GM12878 (cell line): ENCODE measurements around the gene NFE2. TPM values are rescaled to one million over a fixed set of nuclear protein-coding genes. Genes with fewer than 3 reads are reported as not detected.

Experiments used
- ATAC-seq: fragments of 200-7000 bp; cut with Tn5 transposase; 3 replicates; pipeline ENCODE4 v1.9.1; 2020; ENCODE audit warnings: mild to moderate bottlenecking, moderate library complexity
- BruUV-seq: library from RNA; stranded (reverse); fragments of 400-500 nt; replicated peaks from 2 replicates; lab custom pipeline; 2021; lab: Mats Ljungman, UMichigan
- CTCF ChIA-PET: fragments of 300-600 bp; sonication (Branson Sonifier 250); formaldehyde crosslinking; extraction: SDS; loops from one replicate; lab custom pipeline; 2021; ENCODE audit warnings: inconsistent platforms; lab: Yijun Ruan, JAX
- POLR2A ChIA-PET: fragments of 350-600 bp; formaldehyde crosslinking; extraction: SDS; loops from one replicate; lab custom pipeline; 2021; ENCODE audit warnings: inconsistent platforms; lab: Charles Lee
- RAD21 ChIA-PET: fragments of 300-600 bp; sonication (Branson Sonifier 250); formaldehyde crosslinking; loops from one replicate; lab custom pipeline; 2023; ENCODE audit warnings: antibody characterized with exemption; ENCODE audit not compliant: unreplicated experiment; lab: Charles Lee
- SMC1A ChIA-PET: fragments of 300-600 bp; sonication (Branson Sonifier 250); formaldehyde crosslinking; loops from one replicate; lab custom pipeline; 2023; ENCODE audit not compliant: unreplicated experiment, uncharacterized antibody; lab: Charles Lee
- DNase-seq: peaks from one replicate; pipeline ENCODE4 v3.0.0-alpha.2; 2011; ENCODE audit warnings: low read depth, low spot score
- FAIRE-seq: peaks from 3 replicates; lab custom pipeline; 2011; peaks lifted over from hg19 to GRCh38; lab: Jason Lieb, UNC
- H2AFZ ChIP-seq: 2 replicates; pipeline ENCODE4 v1.6.0; 2011; ENCODE audit warnings: low read depth, low read length, control low read depth; ENCODE audit not compliant: control insufficient read depth
- H3K27ac ChIP-seq: 2 replicates; pipeline ENCODE4 v1.5.1; 2011; ENCODE audit warnings: control low read depth; ENCODE audit not compliant: control insufficient read depth, insufficient read depth
- H3K27me3 ChIP-seq, 2 experiments: replicated peaks in 1 of 2; 2 replicates each; pipeline versions ENCODE4 v1.6.0 to v1.6.1; 2011; ENCODE audit warnings: low read length in 1 of 2; ENCODE audit not compliant: control insufficient read depth in 2 of 2, insufficient read depth in 2 of 2
- H3K36me3 ChIP-seq, 2 experiments: 2 replicates each; pipeline ENCODE4 v1.5.1; 2011; ENCODE audit warnings: low read length in 1 of 2; ENCODE audit not compliant: control insufficient read depth in 2 of 2, insufficient read depth in 2 of 2
- H3K4me1 ChIP-seq: 2 replicates; pipeline ENCODE4 v1.6.1; 2011; ENCODE audit warnings: mild to moderate bottlenecking, low read length, moderate library complexity, mixed read lengths; ENCODE audit not compliant: control insufficient read depth, insufficient read depth
- H3K4me2 ChIP-seq: 2 replicates; pipeline ENCODE4 v1.6.0; 2011; ENCODE audit warnings: control low read depth; ENCODE audit not compliant: control insufficient read depth, insufficient read depth
- H3K4me3 ChIP-seq: fragments of 200-600 bp; sonication (generic); 2 replicates; pipeline ENCODE4 v1.5.1; 2016
- H3K79me2 ChIP-seq: 2 replicates; pipeline ENCODE4 v1.6.0; 2011; ENCODE audit warnings: low read length; ENCODE audit not compliant: control insufficient read depth, insufficient read depth
- H3K9ac ChIP-seq: 2 replicates; pipeline ENCODE4 v1.8.0; 2011; ENCODE audit warnings: low read length, control low read depth, mixed read lengths; ENCODE audit not compliant: control insufficient read depth, insufficient read depth
- H3K9me3 ChIP-seq: replicated peaks from 3 replicates; pipeline ENCODE4 v1.5.1; 2011; ENCODE audit warnings: mild to moderate bottlenecking, low read length; ENCODE audit not compliant: control insufficient read depth, insufficient read depth
- H4K20me1 ChIP-seq: 2 replicates; pipeline ENCODE4 v1.6.0; 2011; ENCODE audit not compliant: control insufficient read depth, insufficient read depth
- BMI1 ChIP-seq: fragments of 450-650 bp; IDR thresholded peaks from 2 replicates; pipeline ENCODE4 v1.6.1; 2016; ENCODE audit warnings: mild to moderate bottlenecking, moderate library complexity, borderline replicate concordance
- NFYB ChIP-seq: IDR thresholded peaks from 2 replicates; pipeline ENCODE4 v1.6.1; 2011; ENCODE audit warnings: low read depth, mild to moderate bottlenecking, low read length, improper control_type of control experiment, moderate library complexity; ENCODE audit not compliant: insufficient read depth
- WGBS: methylation state at CpG from one replicate; pipeline ENCODE4 v1.1.6; 2016; ENCODE audit warnings: low lambda C conversion rate; ENCODE audit not compliant: insufficient replicate concordance, insufficient coverage; ENCODE audit errors: missing lambda C conversion rate; 5-methylcytosine and 5-hydroxymethylcytosine counted together
- in situ Hi-C: fragments of 300-500 bp; cut with MboI; formaldehyde crosslinking; loops from 9 replicates; pipeline ENCODE4 v1.14.3; 2018; ENCODE audit warnings: mixed read lengths
- intact Hi-C: fragments of 100-400 bp; cut with micrococcal nuclease; formaldehyde crosslinking; loops from one replicate; pipeline ENCODE4 v1.14.2; 2022; ENCODE audit not compliant: unreplicated experiment
- polyA plus RNA-seq, 11 experiments: library from polyadenylated mRNA; depleted of rRNA in 4 of 11; unstranded in 6 of 11; stranded (reverse) in 5 of 11; fragments of >200 nt; fragmentation: Nextera tagmentation in 4 of 11; fragmentation: Illumina TruSeq in 1 of 11; extraction: Ambion mirVana in 4 of 11; extraction: Trizol in 1 of 11; gene quantifications; 1 replicate in 1 of 11; 2 replicates in 10 of 11; pipeline versions ENCODE4 v1.2.1 to v1.2.3, GENCODE V29; 2011 to 2016; ENCODE audit warnings: inconsistent platforms in 2 of 11, missing spikeins in 2 of 11, low read depth in 1 of 11
- total RNA-seq, 4 experiments: library from RNA; depleted of rRNA in 3 of 4; stranded (reverse); fragments of >200 nt in 3 of 4; fragmentation: Illumina TruSeq in 1 of 4; extraction: Trizol in 1 of 4; gene quantifications; 2 replicates each; pipeline versions ENCODE4 v1.2.1 to v1.2.3, GENCODE V29; 2013 to 2021
- TF ChIP-seq, protein P1 (sequence below): fragments of 150-350 bp; IDR thresholded peaks from 2 replicates; pipeline ENCODE4 v1.6.1; 2016; ENCODE audit warnings: low read depth, low read length

The NFE2 gene
- total and polyA plus RNA-seq, 10 of the 15 experiments (the other 5 are each of a cell fraction or from before 2014, with no cell fraction given) = 0.06 to 0.28 TPM; not detected in 8

DNA sequence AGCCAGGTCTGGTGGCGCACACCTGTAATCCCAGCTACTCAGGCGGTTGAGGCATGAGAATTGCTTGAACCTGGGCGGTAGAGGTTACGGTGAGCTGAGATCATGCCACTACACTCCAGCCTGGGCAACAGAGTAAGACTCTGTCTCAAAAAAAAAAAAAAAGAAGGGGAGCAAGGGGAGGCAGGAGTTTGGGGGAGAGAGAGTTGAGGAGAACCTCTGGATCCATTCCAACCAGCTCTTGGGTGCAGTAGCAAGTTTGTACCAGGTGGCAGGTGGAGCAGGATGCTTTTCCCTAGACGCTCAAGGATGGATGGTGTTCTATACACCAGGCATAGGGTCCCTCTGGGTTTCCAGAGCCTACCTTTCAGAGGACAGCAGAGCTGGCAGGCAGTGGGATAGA, 1.9 kb downstream of the NFE2 start:
- ChIA-PET RAD21 (no interaction called here), SMC1A (interaction anchor here (0.6 to 1.5 kb wide), 4 partner anchors 26 to 102 kb away, joined by 3 to 5 read pairs (median 4); partner anchors contain the start of gene COPZ1), CTCF (interaction anchor here (0.6 to 2.0 kb wide), 13 partner anchors 10 to 101 kb away, joined by 3 to 5 read pairs (median 3); no protein-coding TSS in a partner anchor), POLR2A (no interaction called here)
- TF ChIP-seq BMI1 = no peak
- TF ChIP-seq, protein P1, sequence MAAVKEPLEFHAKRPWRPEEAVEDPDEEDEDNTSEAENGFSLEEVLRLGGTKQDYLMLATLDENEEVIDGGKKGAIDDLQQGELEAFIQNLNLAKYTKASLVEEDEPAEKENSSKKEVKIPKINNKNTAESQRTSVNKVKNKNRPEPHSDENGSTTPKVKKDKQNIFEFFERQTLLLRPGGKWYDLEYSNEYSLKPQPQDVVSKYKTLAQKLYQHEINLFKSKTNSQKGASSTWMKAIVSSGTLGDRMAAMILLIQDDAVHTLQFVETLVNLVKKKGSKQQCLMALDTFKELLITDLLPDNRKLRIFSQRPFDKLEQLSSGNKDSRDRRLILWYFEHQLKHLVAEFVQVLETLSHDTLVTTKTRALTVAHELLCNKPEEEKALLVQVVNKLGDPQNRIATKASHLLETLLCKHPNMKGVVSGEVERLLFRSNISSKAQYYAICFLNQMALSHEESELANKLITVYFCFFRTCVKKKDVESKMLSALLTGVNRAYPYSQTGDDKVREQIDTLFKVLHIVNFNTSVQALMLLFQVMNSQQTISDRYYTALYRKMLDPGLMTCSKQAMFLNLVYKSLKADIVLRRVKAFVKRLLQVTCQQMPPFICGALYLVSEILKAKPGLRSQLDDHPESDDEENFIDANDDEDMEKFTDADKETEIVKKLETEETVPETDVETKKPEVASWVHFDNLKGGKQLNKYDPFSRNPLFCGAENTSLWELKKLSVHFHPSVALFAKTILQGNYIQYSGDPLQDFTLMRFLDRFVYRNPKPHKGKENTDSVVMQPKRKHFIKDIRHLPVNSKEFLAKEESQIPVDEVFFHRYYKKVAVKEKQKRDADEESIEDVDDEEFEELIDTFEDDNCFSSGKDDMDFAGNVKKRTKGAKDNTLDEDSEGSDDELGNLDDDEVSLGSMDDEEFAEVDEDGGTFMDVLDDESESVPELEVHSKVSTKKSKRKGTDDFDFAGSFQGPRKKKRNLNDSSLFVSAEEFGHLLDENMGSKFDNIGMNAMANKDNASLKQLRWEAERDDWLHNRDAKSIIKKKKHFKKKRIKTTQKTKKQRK = no peak
- TF ChIP-seq NFYB = no peak
- Histone ChIP-seq H3K36me3 (no peaks in the 10 kb centered on the region), H4K20me1 (no peaks in the 10 kb centered on the region), H3K27me3 (peaks cover 12 to 24% of the 10 kb centered on the region in 2 experiments), H3K4me1 (0 out of 2 replicates have a peak, but pooled peaks cover 3% of the 10 kb centered on the region), H3K4me3 (no peak overlapping the region), H3K27ac (no peak overlapping the region), H3K9me3 (no peaks in the 10 kb centered on the region), H3K79me2 (no peaks in the 10 kb centered on the region), H3K9ac (no peak overlapping the region), H2AFZ (no peak overlapping the region), H3K4me2 (no peak overlapping the region)
- WGBS = 59% methylated on average over 5 of the region's 5 CpGs
- DNase-seq = no peak
- BruUV-seq = no TSS peak
- no peak for FAIRE-seq
- in situ Hi-C loops = loop anchor here (5.0 kb wide), 1 partner anchor 63 kb away; the partner anchor contains the start of gene GPR84
- ATAC-seq = no peak
- intact Hi-C loops = no loop called here
